HepG2 (cell line): Measurements from ENCODE around the gene STPG4. TPM values are rescaled to one million over a fixed set of nuclear protein-coding genes. Genes with fewer than 3 reads are reported as not detected.

Experiments used
- ARNTL ChIP-seq: sonication (generic); formaldehyde crosslinking; IDR thresholded peaks from 2 replicates; pipeline ENCODE4 v1.4.0; 2020; ENCODE audit warnings: mild to moderate bottlenecking, missing genetic modification reagents
- CAMTA2 ChIP-seq: sonication (generic); formaldehyde crosslinking; IDR thresholded peaks from 2 replicates; pipeline ENCODE4 v1.4.0; 2020; ENCODE audit warnings: mild to moderate bottlenecking, missing genetic modification reagents, borderline replicate concordance
- GZF1 ChIP-seq: sonication (generic); formaldehyde crosslinking; IDR thresholded peaks from 2 replicates; pipeline ENCODE4 v1.5.1; 2020; ENCODE audit warnings: mild to moderate bottlenecking, missing genetic modification reagents
- HIVEP1 ChIP-seq: sonication (generic); formaldehyde crosslinking; IDR thresholded peaks from 2 replicates; pipeline ENCODE4 v1.4.0; 2020; ENCODE audit warnings: mild to moderate bottlenecking, missing genetic modification reagents
- IRF1 ChIP-seq: sonication (generic); formaldehyde crosslinking; IDR thresholded peaks from 2 replicates; pipeline ENCODE4 v1.4.0; 2020; ENCODE audit warnings: low read depth, mild to moderate bottlenecking, missing genetic modification reagents
- MTERF4 ChIP-seq: sonication (generic); formaldehyde crosslinking; IDR thresholded peaks from 2 replicates; pipeline ENCODE4 v1.8.0; 2023; ENCODE audit warnings: mild to moderate bottlenecking, missing genetic modification reagents
- NFAT5 ChIP-seq: sonication (generic); formaldehyde crosslinking; IDR thresholded peaks from 2 replicates; pipeline ENCODE4 v1.4.0; 2020; ENCODE audit warnings: missing genetic modification reagents
- NKX3-1 ChIP-seq: sonication (generic); formaldehyde crosslinking; IDR thresholded peaks from 2 replicates; pipeline ENCODE4 v1.5.0; 2020; ENCODE audit warnings: missing genetic modification reagents
- NONO ChIP-seq, 2 experiments: fragments of 450-650 bp in 1 of 2; sonication (generic) in 1 of 2; formaldehyde crosslinking in 1 of 2; IDR thresholded peaks in 1 of 2; conservative IDR thresholded peaks in 1 of 2; 2 replicates each; pipeline versions ENCODE4 v1.6.1 to v1.8.0; 2017 to 2022; ENCODE audit warnings: mild to moderate bottlenecking in 1 of 2, missing genetic modification reagents in 1 of 2, moderate library complexity in 1 of 2
- RNF2 ChIP-seq: fragments of 450-650 bp; conservative IDR thresholded peaks from 2 replicates; pipeline ENCODE4 v1.6.1; 2016; ENCODE audit warnings: low read depth
- SMAD9 ChIP-seq: sonication (generic); formaldehyde crosslinking; IDR thresholded peaks from 2 replicates; pipeline ENCODE4 v1.5.1; 2020; ENCODE audit warnings: mild to moderate bottlenecking, missing genetic modification reagents
- TBL1XR1 ChIP-seq: fragments of 150-350 bp; IDR thresholded peaks from 2 replicates; pipeline ENCODE4 v1.6.1; 2014; ENCODE audit warnings: borderline replicate concordance, low read length; ENCODE audit not compliant: partially characterized antibody
- TGIF2 ChIP-seq: IDR thresholded peaks from 2 replicates; pipeline ENCODE4 v1.6.1; 2016; ENCODE audit warnings: control low read depth, missing compliant biosample characterization
- THAP7 ChIP-seq: sonication (generic); formaldehyde crosslinking; IDR thresholded peaks from 2 replicates; pipeline ENCODE4 v1.8.1; 2023; ENCODE audit warnings: mild to moderate bottlenecking, missing genetic modification reagents
- THRA ChIP-seq: sonication (generic); formaldehyde crosslinking; IDR thresholded peaks from 2 replicates; pipeline ENCODE4 v1.4.0; 2020; ENCODE audit warnings: missing genetic modification reagents, borderline replicate concordance
- YEATS4 ChIP-seq: sonication (generic); formaldehyde crosslinking; IDR thresholded peaks from 2 replicates; pipeline ENCODE4 v1.4.0; 2020; ENCODE audit warnings: missing genetic modification reagents, borderline replicate concordance
- ZBTB7A ChIP-seq: sonication (generic); formaldehyde crosslinking; IDR thresholded peaks from 2 replicates; pipeline ENCODE4 v1.8.0; 2022; ENCODE audit warnings: mild to moderate bottlenecking, missing genetic modification reagents
- ZMAT3 ChIP-seq: sonication (generic); formaldehyde crosslinking; conservative IDR thresholded peaks from 2 replicates; pipeline ENCODE4 v1.7.0; 2021; ENCODE audit warnings: missing genetic modification reagents
- ZNF225 ChIP-seq: sonication (generic); formaldehyde crosslinking; IDR thresholded peaks from 2 replicates; pipeline ENCODE4 v1.4.0; 2020; ENCODE audit warnings: mild to moderate bottlenecking, missing genetic modification reagents
- polyA plus RNA-seq, 8 experiments: library from polyadenylated mRNA; depleted of rRNA in 3 of 8; stranded (reverse) in 7 of 8; unstranded in 1 of 8; fragments of >200 nt; fragmentation: Illumina TruSeq in 4 of 8; extraction: Trizol in 4 of 8; gene quantifications; 2 replicates each; pipeline versions ENCODE4 v1.2.1 to v1.2.3, GENCODE V29; 2011 to 2016; ENCODE audit warnings: low read depth in 4 of 8, missing spikeins in 1 of 8, mixed read lengths in 1 of 8; ENCODE audit not compliant: insufficient read depth in 1 of 8
- total RNA-seq, 5 experiments: library from RNA; depleted of rRNA; stranded (reverse); fragments of >200 nt; fragmentation: Illumina TruSeq; extraction: Trizol; gene quantifications; 2 replicates each; pipeline ENCODE4 v1.2.3, GENCODE V29; 2016; ENCODE audit warnings: low read depth in 1 of 5

STPG4 gene
- total and polyA plus RNA-seq, 2 of the 13 experiments (the other 11 are each of a cell fraction or from before 2014, with no cell fraction given) = 0.11 to 0.15 TPM

GRCh38 chr2:47070920-47071824 lies 83.9 kb downstream of the STPG4 start (continued):
- TF ChIP-seq IRF1 (CRISPR knock-in tag) = peak; percentile 46; the same call in 1 of the 2 replicates
- no peak for TF ChIP-seq THAP7
- peak; percentile 59; the same call in 1 of the 2 replicates for TF ChIP-seq GZF1 (CRISPR knock-in tag)
- no peak for TF ChIP-seq ZNF225 (CRISPR knock-in tag)
- TF ChIP-seq CAMTA2 (CRISPR knock-in tag) = no peak
- no peak for TF ChIP-seq YEATS4
- no peak for TF ChIP-seq ARNTL
- peak; percentile 40; the same call in 1 of the 2 replicates for TF ChIP-seq NKX3-1 (CRISPR knock-in tag)
- TF ChIP-seq HIVEP1 (CRISPR knock-in tag) = no peak; the same call in 1 of the 2 replicates
- no peak; the same call in 1 of the 2 replicates for TF ChIP-seq ZMAT3 (CRISPR knock-in tag)
- TF ChIP-seq TGIF2 (CRISPR knock-in tag) = peak; percentile 12
- peak; percentile 85; the same call in 1 of the 2 replicates for TF ChIP-seq MTERF4 (CRISPR knock-in tag)
- peak; percentile 45 for TF ChIP-seq TBL1XR1
- peak; percentile 94 for TF ChIP-seq THRA (CRISPR knock-in tag)
- TF ChIP-seq ZBTB7A = peak; percentile 63; the same call in 1 of the 2 replicates
- TF ChIP-seq RNF2 = no peak
- TF ChIP-seq NFAT5 (CRISPR knock-in tag) = peak; percentile 76; the same call in 1 of the 2 replicates
- no peak for TF ChIP-seq SMAD9 (CRISPR knock-in tag)
- no peak for TF ChIP-seq NONO (IDR thresholded peaks at IDR 0.05)
- peak; percentile 68; the same call in 1 of the 2 replicates for TF ChIP-seq NONO (CRISPR knock-in tag; conservative IDR thresholded peaks at IDR 0.05)
